H1 (cell line): ENCODE results near the gene NAA40. TPM values are rescaled to one million over a fixed set of nuclear protein-coding genes. Genes with fewer than 3 reads are reported as not detected.

Experiments
- PHF8 ChIP-seq: fragments of 200-600 bp; sonication (generic); conservative IDR thresholded peaks from 2 replicates; pipeline ENCODE4 v1.7.1; 2012; ENCODE audit warnings: low read depth, mild to moderate bottlenecking, inconsistent platforms, low read length, moderate library complexity
- SIRT6 ChIP-seq: IDR thresholded peaks from one replicate; pipeline ENCODE4 v1.7.1; 2012; ENCODE audit warnings: low read length, inconsistent platforms
- polyA plus RNA-seq, 7 experiments: library from polyadenylated mRNA; depleted of rRNA in 3 of 7; stranded (reverse) in 5 of 7; unstranded in 2 of 7; fragments of >200 nt in 5 of 7; fragments of 200-250 nt in 2 of 7; gene quantifications; 1 replicate in 5 of 7; 2 replicates in 1 of 7; 4 replicates in 1 of 7; pipeline versions ENCODE4 v1.2.1 to v1.2.3, GENCODE V29; 2011 to 2013; ENCODE audit warnings: missing spikeins in 2 of 7, mixed read lengths in 2 of 7
- total RNA-seq: library from RNA; stranded (reverse); fragmentation: NEBNext Ultra II Directional; extraction: Animal tissue kit (Norgen Biotek cat#: 25700); gene quantifications from 2 replicates; pipeline ENCODE4 v1.2.1, GENCODE V29; 2021

The NAA40 gene
- total and polyA plus RNA-seq, 2 of the 8 experiments (the other 6 are each of a cell fraction or from before 2014, with no cell fraction given) = 20.0 to 31.1 TPM

DNA sequence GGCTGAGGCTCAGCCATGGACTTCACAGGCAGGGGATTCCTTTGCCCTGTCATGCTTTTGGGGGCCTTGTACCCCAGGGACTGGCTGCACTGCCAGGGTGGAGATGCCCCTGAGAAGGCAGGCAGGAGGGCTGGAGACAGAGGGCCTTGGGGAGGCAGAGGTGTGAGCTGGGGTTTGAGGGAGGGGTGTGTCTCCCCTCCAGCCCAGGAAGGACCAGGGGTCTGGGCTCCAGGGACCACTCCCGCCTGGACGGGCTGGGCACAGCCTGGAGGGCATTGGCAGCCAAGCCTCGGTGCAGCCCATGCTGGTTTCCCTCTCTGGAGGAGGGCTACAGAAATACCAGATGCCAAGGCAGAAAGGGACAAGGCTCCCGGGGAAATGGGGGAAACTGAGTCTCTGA is 66.9 kb downstream of the NAA40 start (continued):
- TF ChIP-seq PHF8 (no peak), SIRT6 (no peak)
